DND-41 (cell line): ENCODE measurements around the gene RASAL1.

Experiments used
- ATAC-seq: fragments of 200-7000 bp; cut with Tn5 transposase; 3 replicates; pipeline ENCODE4 v1.9.1; 2021; ENCODE audit warnings: low read depth; ENCODE audit not compliant: insufficient read depth
- DNase-seq: peaks from one replicate; pipeline ENCODE4 v3.0.0-alpha.2; 2020
- H2AFZ ChIP-seq: 2 replicates; pipeline ENCODE4 v1.6.0; 2012; ENCODE audit warnings: low read depth, low read length
- H3K27ac ChIP-seq: 2 replicates; pipeline ENCODE4 v1.5.1; 2012; ENCODE audit warnings: low read length, inconsistent platforms
- H3K27me3 ChIP-seq: fragments of 200-600 bp; sonication (generic); 2 replicates; pipeline ENCODE4 v1.6.0; 2012; ENCODE audit warnings: low read length, mild to moderate bottlenecking, inconsistent platforms; ENCODE audit not compliant: insufficient read depth, poor library complexity
- H3K36me3 ChIP-seq: 2 replicates; pipeline ENCODE4 v1.5.1; 2012; ENCODE audit warnings: low read length, inconsistent platforms; ENCODE audit not compliant: insufficient read depth
- H3K4me1 ChIP-seq: 2 replicates; pipeline ENCODE4 v1.5.1; 2012; ENCODE audit warnings: mild to moderate bottlenecking, low read length; ENCODE audit not compliant: insufficient read depth
- H3K4me2 ChIP-seq: 2 replicates; pipeline ENCODE4 v1.6.0; 2012; ENCODE audit warnings: mild to moderate bottlenecking, moderate library complexity, low read length, inconsistent platforms; ENCODE audit not compliant: insufficient read depth
- H3K4me3 ChIP-seq, 2 experiments: fragments of 200-600 bp in 1 of 2; shearing (Covaris generic) in 1 of 2; 2 replicates each; pipeline ENCODE4 v1.5.1; 2012 to 2016; ENCODE audit warnings: inconsistent platforms in 2 of 2, low read length in 2 of 2, mild to moderate bottlenecking in 2 of 2, low read depth in 1 of 2, moderate library complexity in 1 of 2
- H3K79me2 ChIP-seq: 2 replicates; pipeline ENCODE4 v1.6.0; 2012; ENCODE audit warnings: low read length, inconsistent platforms; ENCODE audit not compliant: insufficient read depth
- H3K9ac ChIP-seq: 2 replicates; pipeline ENCODE4 v1.6.0; 2012; ENCODE audit warnings: low read depth, mild to moderate bottlenecking, inconsistent platforms, low read length, moderate library complexity
- H3K9me3 ChIP-seq: 2 replicates; pipeline ENCODE4 v1.5.1; 2012; ENCODE audit warnings: low read length, moderate library complexity, mild to moderate bottlenecking, inconsistent platforms; ENCODE audit not compliant: insufficient read depth, severe bottlenecking
- H4K20me1 ChIP-seq: 2 replicates; pipeline ENCODE4 v1.6.0; 2012; ENCODE audit warnings: low read length; ENCODE audit not compliant: insufficient read depth
- EZH2 ChIP-seq: IDR thresholded peaks from 3 replicates; pipeline ENCODE4 v1.6.1; 2012; ENCODE audit warnings: borderline replicate concordance, low read depth, mild to moderate bottlenecking, moderate library complexity, low read length, inconsistent platforms; ENCODE audit not compliant: severe bottlenecking
- TF ChIP-seq, protein P1 (sequence below): IDR thresholded peaks from 2 replicates; pipeline ENCODE4 v1.5.1; 2012; ENCODE audit warnings: borderline replicate concordance, low read length, moderate library complexity, mild to moderate bottlenecking; ENCODE audit not compliant: poor library complexity, severe bottlenecking; ENCODE audit errors: extremely low read depth

Gene RASAL1

DNA sequence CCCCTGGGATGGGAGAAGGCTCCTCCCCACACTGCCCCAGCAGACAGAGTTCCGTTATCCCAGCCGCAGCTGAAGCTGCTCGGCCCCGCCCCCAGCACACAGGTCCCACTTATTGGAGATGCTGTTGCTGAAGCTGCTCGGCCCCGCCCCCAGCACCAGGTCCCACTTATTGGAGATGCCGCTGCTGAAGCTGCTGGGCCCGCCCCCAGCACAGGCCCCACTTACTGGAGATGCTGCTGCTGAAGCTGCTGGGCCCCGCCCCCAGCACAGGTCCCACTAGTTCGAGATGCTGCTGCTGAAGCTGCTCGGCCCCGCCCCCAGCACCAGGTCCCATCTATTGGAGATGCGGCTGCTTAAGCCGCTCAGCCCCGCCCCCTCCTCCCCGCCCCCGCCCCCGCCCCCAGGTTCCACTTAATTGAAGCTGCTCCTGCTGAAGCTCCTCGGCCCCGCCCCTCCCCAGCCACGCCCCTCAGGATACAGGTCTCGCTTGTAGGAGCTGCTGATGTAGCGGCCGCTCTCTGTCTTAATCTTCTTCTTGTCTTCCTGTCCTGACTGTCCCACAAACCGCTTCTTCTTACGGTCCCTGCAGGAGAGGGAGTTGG is 26.0 kb upstream of the RASAL1 start:
- no peak overlapping the region for H2AFZ ChIP-seq
- no peak overlapping the region for H3K27ac ChIP-seq
- no peak overlapping the region for H3K9ac ChIP-seq
- peak; percentile 84 for ATAC-seq
- peaks cover 29% of the 10 kb centered on the region for H4K20me1 ChIP-seq
- H3K4me3 ChIP-seq = no peak overlapping the region
- H3K4me1 ChIP-seq = no peaks in the 10 kb centered on the region
- H3K79me2 ChIP-seq = no peaks in the 10 kb centered on the region
- no peak for TF ChIP-seq EZH2
- TF ChIP-seq, protein P1, sequence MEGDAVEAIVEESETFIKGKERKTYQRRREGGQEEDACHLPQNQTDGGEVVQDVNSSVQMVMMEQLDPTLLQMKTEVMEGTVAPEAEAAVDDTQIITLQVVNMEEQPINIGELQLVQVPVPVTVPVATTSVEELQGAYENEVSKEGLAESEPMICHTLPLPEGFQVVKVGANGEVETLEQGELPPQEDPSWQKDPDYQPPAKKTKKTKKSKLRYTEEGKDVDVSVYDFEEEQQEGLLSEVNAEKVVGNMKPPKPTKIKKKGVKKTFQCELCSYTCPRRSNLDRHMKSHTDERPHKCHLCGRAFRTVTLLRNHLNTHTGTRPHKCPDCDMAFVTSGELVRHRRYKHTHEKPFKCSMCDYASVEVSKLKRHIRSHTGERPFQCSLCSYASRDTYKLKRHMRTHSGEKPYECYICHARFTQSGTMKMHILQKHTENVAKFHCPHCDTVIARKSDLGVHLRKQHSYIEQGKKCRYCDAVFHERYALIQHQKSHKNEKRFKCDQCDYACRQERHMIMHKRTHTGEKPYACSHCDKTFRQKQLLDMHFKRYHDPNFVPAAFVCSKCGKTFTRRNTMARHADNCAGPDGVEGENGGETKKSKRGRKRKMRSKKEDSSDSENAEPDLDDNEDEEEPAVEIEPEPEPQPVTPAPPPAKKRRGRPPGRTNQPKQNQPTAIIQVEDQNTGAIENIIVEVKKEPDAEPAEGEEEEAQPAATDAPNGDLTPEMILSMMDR = no peak
- H3K9me3 ChIP-seq = no peaks in the 10 kb centered on the region
- H3K4me2 ChIP-seq = no peak overlapping the region
- DNase-seq = peak; percentile 77
- peaks cover 93% of the 10 kb centered on the region for H3K36me3 ChIP-seq
- no peaks in the 10 kb centered on the region for H3K27me3 ChIP-seq

DNA sequence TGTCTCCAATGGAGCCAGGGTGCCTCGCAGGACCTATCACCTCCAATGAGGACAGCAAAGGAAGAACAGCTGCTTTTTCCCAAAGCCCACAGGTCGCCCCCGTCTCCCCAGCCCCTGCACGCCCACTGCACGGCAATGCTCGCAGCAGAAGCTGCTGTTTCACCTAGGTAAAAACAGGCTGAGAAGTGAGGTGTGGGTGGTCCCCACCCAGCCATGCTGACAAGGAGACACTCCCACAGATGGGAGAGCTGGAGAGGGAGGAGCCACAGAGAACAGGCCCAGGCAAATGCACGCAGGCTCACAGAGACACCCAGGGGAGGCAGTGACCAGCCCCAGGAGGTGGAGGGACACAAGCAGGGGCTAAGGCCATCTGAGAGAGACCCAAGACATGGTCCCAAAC is 24.4 kb upstream of the RASAL1 start:
- Histone ChIP-seq H3K4me2 (no peak overlapping the region), H3K36me3 (peaks cover 77% of the 10 kb centered on the region), H3K27ac (no peak overlapping the region), H2AFZ (no peak overlapping the region), H3K9me3 (no peaks in the 10 kb centered on the region), H3K9ac (no peak overlapping the region), H3K4me1 (peaks cover 3% of the 10 kb centered on the region; the same call in 1 of the 2 replicates), H4K20me1 (peaks cover 29% of the 10 kb centered on the region), H3K27me3 (no peaks in the 10 kb centered on the region), H3K4me3 (no peak overlapping the region), H3K79me2 (no peaks in the 10 kb centered on the region)
- DNase-seq (no peak), ATAC-seq (no peak)
- TF ChIP-seq, protein P1 = no peak
- no peak for TF ChIP-seq EZH2

DNA sequence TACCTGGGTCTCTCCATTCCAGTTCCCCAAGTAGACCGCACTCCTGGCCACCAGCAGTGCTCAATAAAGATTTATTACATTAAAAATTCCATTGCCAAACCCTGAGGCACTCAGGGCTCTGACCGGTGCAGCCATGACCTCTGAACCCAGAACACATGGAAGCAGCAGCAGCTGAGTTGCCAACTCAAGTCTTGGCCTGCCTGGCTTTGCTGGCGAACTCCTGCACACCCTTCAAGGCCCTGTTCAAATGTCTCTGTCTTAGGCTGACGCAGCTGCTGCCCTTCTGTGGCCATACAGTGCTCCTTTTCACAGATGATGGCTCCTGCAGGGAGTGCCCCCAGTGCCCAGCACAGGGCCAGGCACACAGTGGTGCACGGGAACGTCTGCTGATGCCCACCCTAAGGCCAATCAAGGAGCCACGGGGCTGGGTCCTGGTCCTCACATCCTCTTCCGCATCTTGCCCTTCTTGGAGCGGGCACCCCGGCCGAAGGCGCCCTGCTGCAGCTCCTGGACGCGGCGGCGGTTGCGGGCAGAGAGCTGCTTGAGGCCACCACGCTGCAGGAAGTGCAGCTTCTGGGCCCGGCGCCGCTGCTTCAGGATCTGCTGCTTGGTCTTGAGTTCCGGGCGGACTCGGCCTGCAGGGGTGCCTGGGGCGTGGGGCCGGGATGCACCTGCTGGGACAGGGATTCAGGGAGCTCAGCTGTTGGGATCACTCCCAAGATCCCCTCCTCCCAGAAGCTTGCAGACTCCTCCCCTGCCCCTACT is 23.1 kb upstream of the RASAL1 start:
- H4K20me1 ChIP-seq = peaks cover 29% of the 10 kb centered on the region
- H3K4me2 ChIP-seq = no peak overlapping the region
- no peaks in the 10 kb centered on the region for H3K9me3 ChIP-seq
- H2AFZ ChIP-seq = no peak overlapping the region
- no peak overlapping the region for H3K9ac ChIP-seq
- ATAC-seq (no peak), DNase-seq (no peak)
- H3K27me3 ChIP-seq = no peaks in the 10 kb centered on the region
- TF ChIP-seq, protein P1 = no peak
- no peak for TF ChIP-seq EZH2
- no peak overlapping the region for H3K4me3 ChIP-seq
- peaks cover 15% of the 10 kb centered on the region for H3K4me1 ChIP-seq
- peaks cover 65% of the 10 kb centered on the region for H3K36me3 ChIP-seq
- no peak overlapping the region for H3K27ac ChIP-seq
- no peaks in the 10 kb centered on the region for H3K79me2 ChIP-seq
